NCI-H1930 (cell line): ENCODE results near the gene KRTAP2-2.
"Not testable (repeated sequence)": the region's sequence is repeated elsewhere in the genome, so short reads cannot be mapped to it uniquely, and the experiment has no call there.

ENCODE experiments used
- DNase-seq, 2 experiments: peaks; one replicate each; lab custom pipeline; 2025; lab: John Stamatoyannopoulos, UW

KRTAP2-2 gene, protein sequence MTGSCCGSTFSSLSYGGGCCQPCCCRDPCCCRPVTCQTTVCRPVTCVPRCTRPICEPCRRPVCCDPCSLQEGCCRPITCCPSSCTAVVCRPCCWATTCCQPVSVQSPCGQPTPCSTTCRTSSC

DNA sequence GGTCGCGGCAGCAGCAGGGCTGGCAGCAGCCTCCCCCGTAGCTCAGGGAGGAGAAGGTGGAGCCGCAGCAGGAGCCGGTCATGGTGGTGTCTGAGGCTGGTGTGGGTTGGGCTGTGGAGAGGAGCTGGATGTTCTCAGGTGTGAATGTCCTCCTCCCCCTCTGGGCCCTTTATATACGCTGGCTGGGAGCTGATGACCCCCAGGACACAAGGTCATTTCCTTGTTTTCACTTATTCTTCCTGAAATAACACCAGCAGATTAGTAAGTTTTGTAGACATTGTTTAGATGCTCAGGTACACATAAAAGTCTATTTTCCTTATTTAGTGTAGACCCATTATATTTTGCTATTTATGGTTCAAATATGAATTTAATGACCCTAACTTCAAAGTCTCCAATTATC, at the start of gene KRTAP2-2:
TSS of gene KRTAP2-2 (minus strand) at position 101 of the 400 bp plus-strand sequence. CDS start at position 82, 19 bp downstream.
- not testable (repeated sequence) for DNase-seq

DNA sequence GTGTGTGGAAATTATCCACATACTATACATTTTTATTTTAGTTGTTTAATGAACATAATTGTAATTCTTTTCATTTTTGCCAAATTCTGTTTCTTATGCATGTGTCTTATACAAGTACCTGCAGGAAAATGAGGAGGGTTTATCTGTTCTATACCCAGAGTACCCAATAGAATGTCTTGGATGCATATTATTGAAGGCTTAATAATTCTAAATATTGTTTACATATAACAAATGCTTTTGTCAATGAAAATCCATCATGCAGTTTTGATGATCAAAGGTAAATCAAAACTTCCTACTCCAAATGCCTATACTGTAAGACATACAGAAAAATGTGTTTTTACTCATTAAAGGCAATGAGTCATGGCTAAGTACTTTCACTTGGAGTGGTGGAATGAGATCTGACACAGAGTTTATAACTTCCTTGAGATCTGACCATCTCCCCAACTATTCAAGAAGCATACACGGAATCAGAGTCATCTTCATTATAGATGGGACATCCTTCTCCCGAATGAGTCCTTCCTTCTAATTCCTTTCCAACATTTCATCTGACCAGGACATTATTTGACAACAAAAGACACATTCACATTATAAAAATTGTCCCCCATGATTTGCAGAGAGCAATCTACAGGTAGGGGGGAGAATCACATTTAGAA, 49.5 kb upstream of the KRTAP2-2 start:
- not testable (repeated sequence) for DNase-seq

DNA sequence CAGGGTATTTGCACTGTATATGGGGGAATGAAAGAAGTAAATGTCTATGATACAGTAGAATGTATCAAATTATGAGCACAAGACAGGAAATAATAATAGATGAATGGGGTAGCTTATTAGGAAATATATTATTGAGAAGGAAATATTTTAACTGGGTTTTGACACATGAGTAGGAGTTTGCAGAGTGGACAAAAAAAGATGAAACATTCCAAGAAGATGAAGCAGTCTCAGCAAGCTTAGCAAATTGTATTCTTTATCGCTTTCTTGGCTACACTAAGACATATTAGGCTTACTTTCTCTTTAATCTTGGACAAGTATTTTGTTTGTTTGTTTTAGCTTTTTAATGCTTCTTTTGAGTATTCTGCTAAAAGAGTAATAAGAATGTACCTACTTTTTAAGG, 48.9 kb upstream of the KRTAP2-2 start:
- DNase-seq = no peak

DNA sequence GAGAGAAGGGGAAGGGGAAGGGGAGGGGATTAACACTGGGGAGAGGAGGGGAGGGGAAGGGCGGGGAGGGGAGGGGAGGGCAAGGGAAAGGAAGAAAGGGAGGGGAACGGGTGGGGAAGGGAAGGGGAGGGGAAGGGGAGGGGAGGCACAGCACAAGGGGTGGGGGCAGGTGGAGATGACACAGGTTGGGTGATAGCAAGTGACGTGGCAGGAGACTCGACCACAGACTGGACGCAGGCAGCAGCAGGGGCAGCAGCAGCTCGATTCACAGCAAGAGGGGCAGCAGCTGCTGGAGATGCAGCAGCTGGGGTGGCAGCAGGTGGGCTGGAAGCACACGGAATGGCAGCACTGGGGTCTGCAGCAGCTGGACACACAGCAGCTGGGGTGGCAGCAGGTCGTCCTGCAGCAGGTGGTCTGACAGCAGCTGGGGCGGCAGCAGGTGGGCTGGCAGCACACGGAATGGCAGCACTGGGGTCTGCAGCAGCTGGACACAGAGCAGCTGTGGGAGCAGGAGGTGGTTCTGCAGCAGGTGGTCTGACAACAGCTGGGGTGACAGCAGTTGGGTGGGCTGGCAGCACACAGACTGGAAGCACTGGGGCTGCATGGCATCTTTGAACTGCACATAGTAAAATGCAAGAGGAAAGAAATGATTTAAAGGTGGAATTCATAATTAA, 46.7 kb upstream of the KRTAP2-2 start, which contains the start of gene KRTAP4-16:
TSS of gene KRTAP4-16 (minus strand) at position 624 of the 674 bp plus-strand sequence. CDS start at position 624, 0 bp downstream.
- DNase-seq = no peak

DNA sequence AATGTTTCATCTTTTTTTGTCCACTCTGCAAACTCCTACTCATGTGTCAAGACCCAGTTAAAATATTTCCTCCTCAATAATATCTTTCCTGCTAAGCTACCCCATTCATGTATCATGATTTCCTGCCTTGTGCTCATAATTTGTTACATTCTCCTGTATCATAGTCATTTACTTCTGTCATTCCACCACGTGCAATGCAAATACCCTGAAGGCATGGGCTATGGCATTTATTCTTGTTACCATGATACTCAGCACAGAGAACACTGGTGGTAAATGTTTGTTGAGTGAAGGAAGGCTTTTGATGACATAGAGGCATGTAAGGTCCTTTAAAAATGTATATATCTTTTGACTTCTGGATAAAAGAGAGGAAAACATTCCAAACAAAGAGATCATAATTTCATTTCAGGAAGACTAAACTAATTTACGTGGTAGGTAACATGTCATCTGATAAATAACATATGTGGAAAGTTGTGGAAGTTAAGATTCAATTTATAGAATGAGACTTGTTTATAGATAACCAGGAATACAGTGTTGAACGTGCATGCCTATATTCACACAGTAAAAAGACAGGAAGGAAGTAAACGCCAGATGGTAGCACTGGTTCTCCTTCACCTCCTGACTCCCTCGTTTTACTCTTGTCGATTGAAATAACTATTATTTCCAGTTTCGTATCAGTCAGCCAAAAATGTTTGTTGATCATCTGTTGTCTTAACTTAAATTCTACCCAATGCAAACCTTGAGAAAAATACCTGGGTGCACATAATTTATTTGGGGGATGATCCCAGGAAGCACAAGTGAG, 44.9 kb upstream of the KRTAP2-2 start:
- DNase-seq = not testable (repeated sequence)

DNA sequence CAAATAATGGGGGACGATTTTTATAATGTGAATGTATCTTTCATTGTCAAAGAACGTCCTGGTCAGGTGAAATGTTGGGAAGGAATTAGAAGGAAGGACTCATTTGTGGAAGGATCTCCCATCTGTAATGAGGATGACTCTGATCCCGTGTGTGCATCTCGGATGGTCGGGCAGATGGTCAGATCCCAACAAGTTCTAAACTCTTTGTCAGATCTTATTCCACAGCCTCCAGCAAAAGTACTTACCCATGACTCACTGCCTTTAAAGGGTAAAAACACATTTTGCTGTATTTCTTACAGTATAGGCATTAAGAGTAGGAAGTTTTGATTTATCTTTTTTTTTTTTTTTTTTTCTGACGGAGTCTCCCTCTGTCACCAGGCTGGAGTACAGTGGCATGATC, 43.5 kb upstream of the KRTAP2-2 start:
- no peak for DNase-seq

DNA sequence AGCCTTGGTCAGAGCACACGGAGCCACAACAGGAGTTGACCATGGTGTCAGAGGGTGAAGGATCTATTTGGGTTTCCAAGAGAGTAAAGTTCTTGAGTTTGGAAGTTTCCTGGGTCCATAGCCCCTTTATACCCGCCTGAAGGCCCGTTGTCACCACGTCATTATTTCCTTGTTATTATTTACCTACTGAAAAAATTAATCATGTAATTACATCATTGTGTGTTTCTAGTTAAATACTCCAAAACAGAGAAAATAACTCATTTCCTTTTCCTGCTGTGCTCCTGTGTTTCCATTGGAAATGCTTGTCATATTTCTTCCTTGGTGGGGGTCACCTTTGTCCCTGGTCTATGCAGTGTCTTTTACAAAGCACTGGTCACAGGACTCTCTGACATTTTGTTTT, 43.0 kb upstream of the KRTAP2-2 start, which contains the start of gene KRTAP4-8:
TSS of gene KRTAP4-8 (minus strand) at position 101 of the 400 bp plus-strand sequence. CDS start at position 43, 58 bp downstream.
- DNase-seq = no peak

DNA sequence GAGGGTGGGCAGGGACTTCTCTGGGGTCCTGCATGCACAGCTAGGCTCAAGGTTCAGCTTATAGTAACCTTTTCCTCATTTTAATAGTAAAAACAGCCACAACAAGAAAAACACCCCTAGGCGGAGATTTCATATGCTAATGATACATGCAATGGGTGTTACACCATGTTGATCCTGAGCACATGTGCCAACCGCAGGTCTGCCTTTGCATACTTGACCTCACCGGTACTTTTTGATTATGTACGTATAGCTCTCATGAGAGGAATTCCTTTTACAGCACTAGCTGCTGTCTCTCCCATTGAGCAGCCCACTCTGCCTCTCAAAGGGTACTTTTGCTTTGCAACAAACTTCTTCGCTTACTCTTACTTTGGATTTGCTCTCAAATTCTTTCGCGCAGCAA, 41.0 kb upstream of the KRTAP2-2 start:
- DNase-seq = no peak

DNA sequence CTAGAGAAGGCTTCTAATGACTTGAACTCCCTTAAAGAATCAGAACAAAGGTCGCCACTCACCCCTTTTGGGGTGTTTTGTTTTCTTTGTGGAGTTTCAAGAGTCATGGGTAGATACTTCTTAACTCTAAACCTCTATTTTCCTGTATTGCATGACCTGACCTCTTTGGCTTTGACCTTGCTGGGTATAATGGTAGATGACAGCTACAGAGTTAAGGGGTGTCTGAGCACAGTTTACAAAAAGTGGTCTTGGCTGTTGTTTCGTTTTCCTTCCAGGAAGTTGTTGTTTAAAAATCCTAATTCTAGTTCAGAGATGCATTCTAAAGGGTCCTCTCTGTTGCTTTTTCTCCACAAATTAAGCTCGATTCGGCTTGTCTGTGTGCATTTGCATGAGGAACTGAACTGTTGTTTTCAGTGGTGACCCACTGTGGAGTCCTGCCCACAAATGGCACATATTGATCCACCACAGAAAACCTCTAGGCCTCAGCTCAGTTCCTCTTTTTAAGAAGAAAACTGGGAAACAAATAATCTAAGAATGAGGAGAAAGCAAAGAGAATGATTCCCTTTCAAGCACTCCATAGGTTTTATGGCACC, 33.8 kb upstream of the KRTAP2-2 start:
- not testable (repeated sequence) for DNase-seq

DNA sequence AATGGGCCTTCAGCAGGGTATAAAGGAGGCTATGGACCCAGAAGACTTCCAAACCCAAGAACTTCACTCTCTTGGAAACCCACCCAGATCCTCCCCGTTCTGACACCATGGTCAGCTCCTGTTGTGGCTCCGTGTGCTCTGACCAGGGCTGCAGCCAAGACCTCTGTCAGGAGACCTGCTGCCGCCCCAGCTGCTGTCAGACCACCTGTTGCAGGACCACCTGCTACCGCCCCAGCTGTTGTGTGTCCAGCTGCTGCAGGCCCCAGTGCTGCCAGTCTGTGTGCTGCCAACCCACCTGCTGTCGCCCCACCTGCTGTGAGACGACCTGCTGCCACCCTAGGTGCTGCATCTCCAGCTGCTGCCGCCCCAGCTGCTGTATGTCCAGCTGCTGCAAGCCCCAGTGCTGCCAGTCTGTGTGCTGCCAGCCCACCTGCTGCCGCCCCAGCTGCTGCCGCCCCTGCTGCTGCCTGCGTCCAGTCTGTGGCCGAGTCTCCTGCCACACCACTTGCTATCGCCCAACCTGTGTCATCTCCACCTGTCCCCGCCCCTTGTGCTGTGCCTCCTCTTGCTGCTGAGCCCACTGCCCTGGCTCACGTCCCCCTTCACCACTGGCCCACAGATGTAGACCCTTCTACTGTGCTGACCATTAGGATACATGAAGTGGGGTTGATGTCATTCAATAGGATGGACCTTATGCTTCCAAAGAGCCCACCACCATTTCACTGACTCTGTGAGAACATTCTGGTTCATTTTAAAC, 29.2 kb upstream of the KRTAP2-2 start, which contains the start of gene KRTAP4-7:
TSS of gene KRTAP4-7 (plus strand) at position 51 of the 757 bp plus-strand sequence. CDS start at position 108, 57 bp downstream.
- not testable (repeated sequence) for DNase-seq

DNA sequence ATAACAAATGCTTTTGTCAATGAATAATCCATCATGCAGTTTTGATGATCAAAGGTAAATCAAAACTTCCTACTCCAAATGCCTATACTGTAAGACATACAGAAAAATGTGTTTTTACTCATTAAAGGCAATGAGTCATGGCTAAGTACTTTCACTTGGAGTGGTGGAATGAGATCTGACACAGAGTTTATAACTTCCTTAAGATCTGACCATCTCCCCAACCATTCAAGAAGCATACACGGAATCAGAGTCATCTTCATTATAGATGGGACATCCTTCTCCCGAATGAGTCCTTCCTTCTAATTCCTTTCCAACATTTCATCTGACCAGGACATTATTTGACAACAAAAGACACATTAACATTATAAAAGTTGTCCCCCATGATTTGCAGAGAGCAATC, 28.4 kb upstream of the KRTAP2-2 start:
- not testable (repeated sequence) for DNase-seq

DNA sequence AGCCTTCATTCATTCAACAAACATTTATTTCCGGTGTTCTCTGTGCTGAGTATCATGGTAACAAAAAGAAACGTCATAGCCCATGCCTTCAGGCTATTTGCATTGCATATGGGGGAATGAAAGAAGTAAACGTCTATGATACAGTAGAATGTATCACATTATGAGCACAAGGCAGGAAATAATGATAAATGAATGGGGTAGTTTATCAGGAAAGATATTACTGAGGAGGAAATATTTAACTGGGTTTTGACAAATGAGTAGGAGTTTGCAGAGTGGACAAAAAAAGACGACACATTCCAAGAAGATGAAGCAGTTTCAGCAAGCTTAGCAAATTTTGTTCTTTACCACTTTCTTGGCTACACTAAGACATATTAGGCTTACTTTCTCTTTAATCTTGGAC, 27.6 kb upstream of the KRTAP2-2 start:
- no peak for DNase-seq

DNA sequence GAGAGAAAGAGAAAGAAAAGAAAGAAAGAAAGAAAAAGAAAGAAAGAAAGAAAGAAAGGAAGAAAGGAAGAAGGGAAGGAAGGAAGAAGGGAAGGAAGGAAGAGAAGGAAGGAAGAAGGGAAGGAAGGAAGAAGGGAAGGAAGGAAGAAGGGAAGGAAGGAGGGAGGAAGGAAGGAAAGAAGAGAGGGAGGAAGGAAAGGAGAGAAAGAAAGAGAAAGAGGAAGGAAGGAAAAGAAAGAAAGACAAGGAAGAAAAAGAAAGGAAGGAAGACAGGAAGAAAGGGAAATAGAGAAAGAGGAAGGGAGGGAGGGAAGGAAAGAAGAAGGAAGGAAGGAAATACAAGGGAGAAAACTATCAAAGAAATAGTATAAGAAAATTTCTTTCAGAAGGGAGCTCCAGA, 21.8 kb upstream of the KRTAP2-2 start:
- DNase-seq = no peak

DNA sequence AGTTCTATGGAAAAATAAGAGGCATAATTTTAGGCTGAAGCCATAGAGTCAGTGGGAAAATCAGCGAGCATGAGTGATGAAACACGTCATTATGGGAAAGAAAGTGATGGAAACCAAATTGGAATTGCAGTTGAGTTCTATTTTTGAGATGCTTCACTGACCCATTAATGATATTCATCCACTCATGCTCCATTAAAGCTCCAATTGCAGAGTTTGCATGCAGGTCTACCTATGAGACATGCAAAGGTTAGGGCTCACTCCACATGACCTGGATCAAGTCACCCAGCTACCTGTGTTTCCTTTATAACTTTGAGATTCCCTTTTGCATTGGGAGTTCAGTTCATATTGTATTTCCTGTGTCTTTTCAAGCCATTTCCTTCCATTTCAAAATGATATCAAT, 18.6 kb upstream of the KRTAP2-2 start:
- DNase-seq = no peak

DNA sequence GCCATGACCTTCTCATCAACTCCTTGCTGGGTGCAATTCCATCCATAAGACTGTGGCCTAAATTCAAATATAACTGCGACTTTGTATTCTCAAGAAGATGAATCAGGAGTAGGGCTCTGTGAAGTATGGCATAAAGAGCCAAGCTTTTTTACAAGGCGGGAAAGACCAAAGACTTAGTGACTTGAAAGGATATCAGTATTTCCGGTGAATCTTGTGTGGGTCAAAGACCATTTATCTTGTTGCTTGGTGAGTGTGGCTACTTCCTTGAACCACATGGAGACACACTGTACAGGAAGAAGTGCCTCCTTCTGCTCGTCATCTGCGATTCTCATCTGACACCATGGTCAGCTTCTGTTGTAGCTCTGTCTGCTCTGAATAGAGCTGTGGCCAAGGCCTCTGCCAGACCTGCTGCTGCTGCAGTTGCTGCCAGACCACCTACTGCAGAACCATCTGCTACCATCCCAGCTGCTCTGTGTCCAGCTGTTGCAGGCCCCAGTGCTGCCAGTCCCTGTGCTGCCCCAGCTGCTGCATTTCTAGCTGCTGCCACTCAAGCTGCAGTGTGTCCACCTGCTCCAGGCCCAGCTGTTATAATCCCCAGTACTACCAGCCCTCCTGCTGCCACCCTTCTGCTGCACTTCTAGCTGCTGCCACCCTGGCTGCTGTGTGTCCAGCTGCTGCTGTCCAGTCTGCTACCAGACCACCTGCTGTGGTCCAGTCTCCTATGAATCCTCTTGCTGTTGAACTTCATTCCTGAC, 16.8 kb upstream of the KRTAP2-2 start:
- no peak for DNase-seq

DNA sequence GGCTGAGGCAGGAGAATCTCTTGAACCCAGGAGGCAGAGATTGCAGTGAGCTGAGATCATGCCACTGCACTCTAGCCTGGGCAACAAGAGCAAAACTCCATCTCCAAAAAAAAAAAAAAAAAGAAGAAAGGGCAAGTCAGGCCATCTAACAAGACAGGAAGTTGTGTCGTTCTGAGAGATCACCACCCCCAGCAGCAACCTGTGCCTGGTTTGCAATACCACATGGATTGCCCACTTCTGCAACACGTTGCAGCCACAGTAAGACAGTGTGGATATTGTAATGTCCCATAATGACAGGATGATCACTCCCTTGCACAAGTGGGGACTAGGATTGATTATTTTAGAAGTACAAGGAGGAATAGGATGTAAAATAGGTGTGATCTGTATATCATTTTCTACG, 14.0 kb upstream of the KRTAP2-2 start:
- no peak for DNase-seq

DNA sequence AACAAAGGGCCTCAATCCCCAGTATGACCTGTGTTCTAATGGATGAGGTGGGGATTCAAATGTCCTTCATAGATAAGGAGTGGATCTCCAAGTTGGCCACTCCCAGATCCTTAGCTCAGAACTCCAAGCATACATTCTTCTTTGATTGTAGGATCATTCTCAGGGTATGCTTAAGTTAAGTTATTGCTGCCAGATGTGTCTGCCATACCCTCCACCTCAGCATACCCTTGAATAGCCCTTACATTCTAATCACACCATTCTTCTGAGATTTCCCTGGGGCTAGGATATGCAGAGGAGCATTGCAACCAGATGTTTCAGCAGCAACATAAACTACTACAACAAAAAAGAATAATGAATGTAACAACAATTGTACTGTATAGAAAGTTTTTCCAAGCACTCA, 12.3 kb upstream of the KRTAP2-2 start:
- DNase-seq = no peak

DNA sequence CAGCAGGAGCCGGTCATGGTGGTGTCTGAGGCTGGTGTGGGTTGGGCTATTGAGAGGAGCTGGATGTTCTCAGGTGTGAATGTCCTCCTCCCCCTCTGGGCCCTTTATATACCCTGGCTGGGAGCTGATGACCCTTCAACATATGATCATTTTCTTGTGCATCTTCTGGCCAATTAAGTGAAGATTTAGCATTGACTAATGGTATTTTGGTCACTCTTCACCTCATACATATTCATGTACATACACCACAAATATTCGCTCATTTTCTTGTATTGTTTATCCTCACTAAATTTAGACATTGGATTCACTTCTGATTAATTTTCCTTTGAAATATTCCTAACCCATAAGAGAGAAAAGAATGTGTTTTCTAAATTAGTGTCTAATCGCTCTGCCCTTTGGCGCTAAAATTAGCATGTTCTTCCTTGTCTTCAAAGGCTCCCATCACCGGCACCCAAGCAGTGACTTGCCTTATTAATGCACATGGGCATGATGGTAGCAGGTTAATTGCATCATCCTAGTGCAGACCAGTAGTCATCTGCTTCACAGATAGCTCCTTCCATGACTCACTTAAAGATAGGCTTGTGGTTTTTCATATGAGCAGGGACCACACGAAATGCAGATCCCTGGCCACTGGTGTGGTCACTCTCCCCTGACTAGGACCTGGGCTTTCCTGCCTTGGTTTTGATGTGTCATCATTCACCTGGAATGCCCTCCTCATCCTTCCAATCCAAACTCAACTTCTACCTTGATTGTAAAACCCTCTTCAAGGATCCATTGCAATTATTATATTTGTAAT, 11.0 kb upstream of the KRTAP2-2 start, which contains the start of gene KRTAP2-4:
TSS of gene KRTAP2-4 (minus strand) at position 51 of the 796 bp plus-strand sequence. CDS start at position 17, 34 bp downstream.
- no peak for DNase-seq

DNA sequence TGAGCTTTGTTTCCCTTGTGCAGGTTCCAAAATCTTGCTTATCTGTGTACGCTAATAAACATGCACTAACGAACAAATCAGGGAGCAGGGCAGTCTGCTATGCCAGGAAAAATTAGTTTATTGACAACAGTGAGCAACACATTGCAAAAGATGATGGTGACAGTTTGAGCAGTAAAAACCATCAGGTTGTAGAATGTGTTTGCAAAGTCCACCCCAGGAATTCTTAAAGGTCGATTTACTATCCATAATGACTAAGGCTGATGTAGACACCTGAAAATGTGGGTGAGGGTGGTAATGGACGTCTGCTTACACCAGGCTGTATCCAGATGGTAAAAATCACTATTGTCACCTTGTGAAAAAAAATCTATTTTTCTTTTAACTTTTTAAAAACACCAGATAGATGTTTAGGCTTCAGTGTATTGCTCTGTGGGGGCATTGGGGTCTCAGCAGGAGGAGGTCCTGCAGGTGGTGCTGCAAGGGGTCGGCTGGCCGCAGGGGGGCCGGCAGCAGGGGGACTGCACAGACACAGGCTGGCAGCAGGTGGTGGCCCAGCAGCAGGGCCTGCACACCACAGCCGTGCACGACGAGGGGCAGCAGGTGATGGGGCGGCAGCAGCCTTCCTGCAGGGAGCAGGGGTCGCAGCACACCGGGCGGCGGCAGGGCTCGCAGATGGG, 10.1 kb upstream of the KRTAP2-2 start:
- DNase-seq = not testable (repeated sequence)
